Cortex of kidney (tissue), 1 donor: ENCODE results near the gene HNRNPM.
"Not testable (repeated sequence)": the region's sequence is repeated elsewhere in the genome, so short reads cannot be mapped to it uniquely, and the experiment has no call there.

ENCODE experiments used
- DNase-seq: peaks from one replicate; lab custom pipeline; 2025; lab: John Stamatoyannopoulos, UW

The HNRNPM gene

GRCh38 chr19:8511573-8512101, 66.9 kb downstream of the HNRNPM start:
- no peak for DNase-seq

DNA sequence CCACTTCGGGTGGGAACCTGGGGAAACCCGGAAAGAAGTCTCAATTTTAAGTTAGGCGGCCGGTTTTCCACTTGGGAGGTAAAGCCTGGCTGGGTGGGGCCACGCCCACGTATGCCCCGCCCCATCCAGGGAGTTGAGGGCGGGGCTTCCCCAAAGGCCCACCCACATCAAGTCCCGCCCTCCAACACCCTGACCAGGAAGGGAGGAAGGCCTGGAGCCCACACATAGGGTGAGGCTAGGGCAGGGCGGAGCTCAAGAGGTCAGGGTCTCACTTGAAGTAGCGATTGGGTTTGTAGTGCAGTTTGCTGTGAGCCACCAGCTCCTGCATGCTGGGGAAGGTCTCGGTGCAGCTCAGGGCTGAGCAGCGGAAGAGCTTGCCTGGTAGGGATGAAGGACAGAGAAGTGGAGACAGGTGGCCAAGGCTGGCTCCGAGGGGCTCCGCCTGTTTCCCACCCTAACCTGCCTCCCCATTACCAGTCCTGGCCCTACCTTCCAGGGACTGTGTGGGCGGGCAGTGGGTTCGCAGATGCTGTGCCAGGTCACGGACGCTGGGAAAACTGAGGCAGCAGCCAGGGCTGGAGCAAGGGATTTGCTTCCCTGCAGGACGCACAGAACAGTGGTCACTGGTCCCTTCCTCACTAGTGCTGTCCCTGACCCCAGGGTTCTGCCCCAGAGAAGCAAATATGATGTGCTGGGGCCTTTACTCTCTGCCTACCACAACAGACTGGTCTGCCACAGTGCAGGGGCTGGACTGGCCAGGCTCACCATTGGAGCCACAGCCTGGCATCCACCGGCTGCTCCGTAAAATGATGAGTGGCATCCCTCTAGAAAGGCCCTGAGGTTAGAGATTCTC, 67.6 kb downstream of the HNRNPM start:
- no peak for DNase-seq

GRCh38 chr19:8513036-8513686, 68.4 kb downstream of the HNRNPM start:
- no peak for DNase-seq

DNA sequence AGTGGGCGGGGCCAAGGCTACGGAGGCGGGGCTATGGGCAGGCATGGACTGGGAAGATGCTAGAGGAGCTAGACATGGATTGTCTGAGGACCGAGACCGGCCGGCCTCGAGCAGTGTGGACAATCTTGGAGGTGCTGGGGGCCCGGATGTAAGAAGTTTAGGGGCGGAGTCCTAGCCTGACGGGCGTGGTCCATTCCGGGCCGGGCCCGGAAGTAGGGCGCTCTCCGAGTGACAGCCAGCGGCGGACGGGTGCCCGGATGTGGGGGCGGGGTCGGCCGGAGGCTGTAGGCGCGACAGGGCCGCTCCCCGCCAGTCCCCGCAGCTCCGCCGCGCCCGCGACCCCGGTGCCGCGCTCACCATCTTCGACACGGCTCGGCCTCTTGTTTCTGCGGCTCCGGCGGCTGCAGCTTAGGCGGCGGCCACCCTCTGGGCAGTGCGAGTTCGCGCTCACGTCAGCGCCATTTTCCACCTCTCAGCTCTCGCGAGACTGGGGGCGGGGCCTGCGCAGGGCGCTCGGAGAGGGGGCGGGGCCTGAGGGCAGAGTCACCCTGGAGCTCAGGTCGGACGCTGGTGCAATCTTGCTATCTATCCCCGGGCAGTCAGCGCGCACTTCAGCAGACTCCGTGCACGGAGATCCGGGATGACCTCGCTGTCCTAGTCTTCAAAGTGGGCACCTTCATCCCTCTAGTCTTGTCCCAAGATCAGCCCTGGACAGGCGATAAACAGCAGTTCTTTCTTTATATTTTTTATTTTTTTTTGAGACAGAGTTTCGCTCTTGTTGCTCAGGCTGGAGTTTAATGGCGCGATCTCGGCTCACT, 69.1 kb downstream of the HNRNPM start, which contains the start of gene ZNF414:
TSS of gene ZNF414 (minus strand) at position 481 of the 818 bp plus-strand sequence. CDS start at position 360, 121 bp downstream.
- peak; percentile 67 for DNase-seq

GRCh38 chr19:8514505-8515009, 69.8 kb downstream of the HNRNPM start:
- not testable (repeated sequence) for DNase-seq

DNA sequence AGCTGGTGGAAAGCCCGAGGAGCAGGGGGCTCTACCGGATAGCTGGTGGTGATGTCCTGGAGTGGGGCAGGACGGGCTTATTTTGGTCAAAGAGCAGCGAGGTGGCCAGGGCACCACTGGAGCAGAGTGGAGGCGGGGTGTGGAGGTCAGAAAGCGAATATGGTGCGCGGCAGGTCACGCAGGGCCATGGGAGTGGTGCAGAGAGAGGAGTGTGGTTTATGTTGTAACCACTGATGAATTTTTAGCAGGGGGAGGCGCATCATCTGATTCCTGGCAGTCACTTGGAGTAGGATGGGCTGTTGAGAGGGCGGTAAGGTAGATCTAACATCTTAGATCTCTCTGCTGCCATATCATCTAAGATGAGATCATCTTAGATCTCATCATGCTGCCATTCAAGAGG, 70.5 kb downstream of the HNRNPM start:
- DNase-seq = no peak

DNA sequence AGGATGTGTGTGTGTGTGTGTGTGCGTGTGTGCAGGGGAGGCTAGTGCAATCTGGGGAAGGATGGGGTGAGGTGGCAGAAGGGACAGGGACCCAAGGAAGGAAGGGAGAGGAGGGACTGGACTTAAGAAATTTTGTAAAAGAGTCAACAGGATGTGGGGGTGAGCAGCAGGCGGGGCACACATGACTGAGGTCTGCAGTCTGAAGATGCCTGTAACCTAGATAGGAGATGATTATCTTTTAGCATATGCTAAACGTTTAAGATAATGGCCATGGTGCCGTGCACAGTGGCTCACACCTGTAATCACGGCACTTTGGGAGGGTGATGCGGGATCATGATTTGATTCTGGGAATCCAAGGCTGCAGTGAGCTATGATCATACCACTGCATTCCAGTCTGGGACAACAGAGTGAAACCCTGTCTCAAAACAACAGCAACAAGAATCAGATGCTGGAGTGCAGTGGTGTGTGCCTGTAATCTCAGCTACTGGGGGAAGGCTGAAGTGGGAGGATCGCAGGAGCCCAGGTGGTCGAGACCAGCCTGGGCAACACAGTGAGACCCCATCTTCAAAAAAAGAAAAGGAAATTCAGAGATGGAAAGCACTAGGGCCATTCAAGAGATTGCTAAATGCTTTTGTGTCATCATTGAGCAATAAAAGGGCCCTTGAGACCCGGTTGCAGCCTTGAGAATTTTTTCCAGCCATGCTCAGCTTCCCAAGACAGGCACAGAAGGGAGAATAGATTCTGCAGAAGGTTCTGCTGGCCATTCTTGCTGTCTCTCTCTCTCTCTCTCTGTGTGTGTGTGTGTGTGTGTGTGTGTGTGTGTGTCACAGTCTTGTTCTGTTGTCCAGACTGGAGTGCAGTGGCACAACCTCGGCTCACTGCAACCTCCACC, 73.0 kb downstream of the HNRNPM start:
- no peak for DNase-seq

DNA sequence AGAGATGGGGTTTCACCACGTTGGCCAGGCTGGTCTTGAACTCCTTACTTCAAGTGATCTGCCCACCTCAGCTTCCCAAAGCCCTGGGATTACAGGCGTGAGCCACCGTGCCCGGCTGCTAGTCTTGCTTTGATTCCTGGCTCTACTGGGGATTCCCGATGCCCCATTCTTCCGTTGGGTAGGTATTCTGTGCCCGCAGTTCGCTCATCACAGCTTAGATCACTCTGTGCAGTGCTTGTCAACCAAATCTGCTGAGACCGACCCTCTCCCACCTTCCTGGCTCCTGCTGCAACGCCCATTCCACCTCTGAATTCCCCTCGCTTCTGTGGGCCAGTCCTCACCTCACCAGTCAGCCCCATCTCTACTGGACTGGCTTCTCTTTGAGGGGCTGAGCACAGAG, 73.8 kb downstream of the HNRNPM start:
- no peak for DNase-seq

- DNase-seq = no peak
These were observed 74.6 kb downstream of the HNRNPM start for GRCh38 chr19:8519388-8519787.

GRCh38 chr19:8525401-8525684, 80.6 kb downstream of the HNRNPM start:
- DNase-seq = no peak

GRCh38 chr19:8526345-8527091, 81.7 kb downstream of the HNRNPM start:
- DNase-seq = no peak

- no peak for DNase-seq
These were observed 83.7 kb downstream of the HNRNPM start for GRCh38 chr19:8528500-8528899.

- DNase-seq = no peak
These were observed 84.7 kb downstream of the HNRNPM start for GRCh38 chr19:8529369-8530006.

DNA sequence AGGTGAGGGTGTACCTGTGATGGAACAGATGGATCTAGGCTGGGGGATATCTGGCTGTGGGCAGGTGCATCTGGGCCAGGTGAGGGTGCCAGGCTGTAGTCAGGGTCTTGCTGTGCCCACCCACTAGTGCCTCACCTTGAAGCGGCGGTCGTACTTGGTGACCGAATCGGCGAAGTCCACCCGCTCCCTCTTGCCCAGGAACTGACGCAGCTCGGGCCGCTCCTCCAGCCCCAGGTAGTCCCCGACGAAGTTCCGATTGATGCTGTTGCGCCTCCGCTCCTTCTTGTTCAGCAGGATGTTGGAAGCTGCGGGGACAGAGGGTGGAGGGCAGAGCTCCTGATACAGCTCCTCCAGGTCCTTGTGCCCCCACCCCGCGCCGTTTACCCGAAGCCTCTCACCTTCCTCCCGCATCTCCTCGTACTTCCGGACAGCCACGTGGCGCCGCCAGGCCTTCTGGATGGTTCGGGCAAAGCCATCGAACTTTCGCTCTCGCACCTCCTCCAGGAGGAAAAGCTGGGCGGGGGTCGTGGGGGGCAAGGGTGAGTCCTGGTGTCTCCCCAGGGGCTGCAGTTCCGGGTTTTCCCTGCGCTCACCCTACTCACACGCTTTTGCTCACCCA, 85.4 kb downstream of the HNRNPM start:
- no peak for DNase-seq

DNA sequence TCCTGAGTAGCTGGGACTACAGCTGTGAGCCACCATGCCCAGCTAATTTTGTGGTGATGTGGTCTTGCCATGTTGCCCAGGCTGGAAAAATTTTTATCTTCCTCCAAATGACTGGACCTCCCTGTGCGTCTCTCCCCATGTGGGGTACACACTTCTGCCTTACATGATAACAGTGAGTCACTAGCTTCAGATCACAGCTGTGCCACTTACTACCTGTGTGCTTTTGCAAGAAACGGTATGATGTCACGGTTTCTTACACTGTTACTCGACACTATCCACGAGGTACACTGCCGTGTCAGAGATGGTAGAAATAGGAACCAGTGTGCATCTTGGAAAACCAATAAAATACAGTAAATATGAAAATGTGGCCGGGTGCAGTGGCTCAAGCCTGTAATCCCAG, 86.7 kb downstream of the HNRNPM start:
- DNase-seq = no peak

GRCh38 chr19:8532225-8532624, 87.5 kb downstream of the HNRNPM start:
- DNase-seq = no peak

DNA sequence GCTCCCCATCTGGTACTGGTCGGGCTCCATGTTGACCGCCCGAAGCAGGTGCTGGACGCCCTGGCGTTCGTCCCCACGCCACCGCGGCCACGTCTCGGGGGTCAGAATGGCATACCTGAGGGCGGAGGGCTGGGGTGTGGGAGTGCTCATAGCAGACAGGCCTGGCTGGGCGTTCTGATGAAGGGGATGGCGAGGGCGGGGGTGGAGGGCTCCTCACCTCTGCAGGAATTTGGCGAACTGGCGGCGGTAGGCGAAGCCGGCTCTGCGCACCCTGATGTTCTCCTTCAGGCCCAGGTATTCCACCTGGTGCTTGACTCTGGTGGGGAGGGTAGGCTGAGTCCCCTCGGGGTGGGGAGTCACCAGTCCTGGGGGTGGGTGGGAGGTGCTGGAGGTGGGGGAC, 91.5 kb downstream of the HNRNPM start:
- no peak for DNase-seq

DNA sequence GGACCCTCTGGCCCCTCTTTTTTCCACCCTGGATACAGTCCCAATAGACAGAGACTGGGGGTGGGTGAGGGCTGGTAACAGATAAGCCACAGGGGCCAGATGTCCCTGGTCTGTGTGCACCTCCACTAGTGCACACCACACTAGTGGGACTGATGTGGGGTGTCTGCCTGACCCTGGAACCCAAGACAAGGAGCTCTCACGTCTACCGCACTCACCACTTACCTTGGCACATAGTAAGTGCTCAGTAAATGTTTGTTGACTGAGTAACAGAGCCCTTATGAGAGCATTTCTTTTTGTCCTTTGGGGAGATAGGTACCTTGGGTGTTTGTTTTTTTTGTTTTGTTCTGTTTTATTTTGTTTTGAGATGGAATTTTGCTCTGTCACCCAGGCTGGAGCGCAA, 92.3 kb downstream of the HNRNPM start:
- DNase-seq = no peak
